Bronchial epithelial cell (primary cell): ENCODE measurements around the gene BOC. TPM values are rescaled to one million over a fixed set of nuclear protein-coding genes. Genes with fewer than 3 reads are reported as not detected.

Experiments
- DNase-seq: peaks from one replicate; pipeline ENCODE4 v3.0.0-alpha.2; 2010; ENCODE audit warnings: low read depth
- FAIRE-seq: peaks from 2 replicates; lab custom pipeline; 2011; peaks lifted over from hg19 to GRCh38; lab: Jason Lieb, UNC
- H3K27me3 ChIP-seq: 2 replicates; pipeline ENCODE4 v1.5.1; 2011; ENCODE audit warnings: low read length; ENCODE audit not compliant: control insufficient read depth, insufficient read depth
- H3K36me3 ChIP-seq: 2 replicates; pipeline ENCODE4 v1.5.1; 2011; ENCODE audit warnings: low read length; ENCODE audit not compliant: control insufficient read depth, insufficient read depth
- H3K4me3 ChIP-seq: 2 replicates; pipeline ENCODE4 v1.5.1; 2011; ENCODE audit warnings: mild to moderate bottlenecking, low read depth, low read length, control low read depth
- total RNA-seq: library from RNA; depleted of rRNA; stranded (reverse); fragments of >200 nt; gene quantifications from 2 replicates; pipeline ENCODE4 v1.2.1, GENCODE V29; 2014
- TF ChIP-seq, protein P1 (sequence below): IDR thresholded peaks from 2 replicates; pipeline ENCODE4 v1.5.1; 2011; ENCODE audit warnings: mild to moderate bottlenecking, moderate library complexity, low read length, control low read depth, inconsistent platforms; ENCODE audit not compliant: insufficient read depth, severe bottlenecking

The BOC gene
- total RNA-seq, 1 donor from 2014 or later = 1.3 TPM

DNA sequence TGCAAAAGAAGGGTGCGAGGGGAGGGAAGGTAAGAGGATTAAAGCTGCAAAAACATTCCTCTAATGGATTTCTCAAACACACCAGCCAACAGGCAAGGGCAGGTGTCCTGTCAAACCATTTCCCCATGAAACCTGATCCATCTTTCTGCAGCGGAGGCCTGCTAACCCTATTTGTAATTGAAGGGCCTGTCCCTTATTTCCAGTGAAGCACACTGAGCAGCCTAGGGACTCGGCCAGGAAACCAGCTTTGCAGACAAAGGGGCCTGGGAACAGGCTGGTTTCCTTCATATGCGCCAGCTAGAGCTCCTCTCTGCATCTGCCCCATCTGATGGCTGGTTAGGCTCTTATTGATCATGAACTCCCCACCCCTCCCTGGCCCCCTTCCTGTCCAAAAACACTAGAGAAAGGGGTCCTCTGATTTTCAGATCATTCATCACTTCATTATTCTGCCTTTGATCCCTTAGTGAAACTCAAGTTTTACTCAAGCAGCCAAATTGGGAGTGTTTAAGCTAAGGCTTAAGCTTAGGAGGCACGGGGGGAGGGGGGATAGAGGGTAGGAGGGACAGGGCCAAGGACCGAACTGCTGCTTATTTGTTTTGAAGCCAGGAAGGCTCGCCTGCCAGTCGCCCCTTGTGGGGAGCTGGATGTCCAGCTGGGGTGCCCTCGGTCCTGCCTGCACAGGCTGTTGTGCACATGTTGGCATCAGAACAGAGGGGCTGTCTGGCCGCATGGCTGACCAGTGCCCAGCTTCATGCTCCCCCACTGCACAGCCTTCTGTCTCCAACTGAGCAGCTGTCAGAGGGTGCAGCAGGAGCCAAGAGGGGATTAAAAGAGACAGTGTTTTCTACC, 53.1 kb downstream of the BOC start:
- Histone ChIP-seq H3K4me3 (no peak overlapping the region), H3K27me3 (no peaks in the 10 kb centered on the region), H3K36me3 (no peaks in the 10 kb centered on the region)
- DNase-seq (no peak), FAIRE-seq (no peak)
- TF ChIP-seq, protein P1, sequence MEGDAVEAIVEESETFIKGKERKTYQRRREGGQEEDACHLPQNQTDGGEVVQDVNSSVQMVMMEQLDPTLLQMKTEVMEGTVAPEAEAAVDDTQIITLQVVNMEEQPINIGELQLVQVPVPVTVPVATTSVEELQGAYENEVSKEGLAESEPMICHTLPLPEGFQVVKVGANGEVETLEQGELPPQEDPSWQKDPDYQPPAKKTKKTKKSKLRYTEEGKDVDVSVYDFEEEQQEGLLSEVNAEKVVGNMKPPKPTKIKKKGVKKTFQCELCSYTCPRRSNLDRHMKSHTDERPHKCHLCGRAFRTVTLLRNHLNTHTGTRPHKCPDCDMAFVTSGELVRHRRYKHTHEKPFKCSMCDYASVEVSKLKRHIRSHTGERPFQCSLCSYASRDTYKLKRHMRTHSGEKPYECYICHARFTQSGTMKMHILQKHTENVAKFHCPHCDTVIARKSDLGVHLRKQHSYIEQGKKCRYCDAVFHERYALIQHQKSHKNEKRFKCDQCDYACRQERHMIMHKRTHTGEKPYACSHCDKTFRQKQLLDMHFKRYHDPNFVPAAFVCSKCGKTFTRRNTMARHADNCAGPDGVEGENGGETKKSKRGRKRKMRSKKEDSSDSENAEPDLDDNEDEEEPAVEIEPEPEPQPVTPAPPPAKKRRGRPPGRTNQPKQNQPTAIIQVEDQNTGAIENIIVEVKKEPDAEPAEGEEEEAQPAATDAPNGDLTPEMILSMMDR = no peak

DNA sequence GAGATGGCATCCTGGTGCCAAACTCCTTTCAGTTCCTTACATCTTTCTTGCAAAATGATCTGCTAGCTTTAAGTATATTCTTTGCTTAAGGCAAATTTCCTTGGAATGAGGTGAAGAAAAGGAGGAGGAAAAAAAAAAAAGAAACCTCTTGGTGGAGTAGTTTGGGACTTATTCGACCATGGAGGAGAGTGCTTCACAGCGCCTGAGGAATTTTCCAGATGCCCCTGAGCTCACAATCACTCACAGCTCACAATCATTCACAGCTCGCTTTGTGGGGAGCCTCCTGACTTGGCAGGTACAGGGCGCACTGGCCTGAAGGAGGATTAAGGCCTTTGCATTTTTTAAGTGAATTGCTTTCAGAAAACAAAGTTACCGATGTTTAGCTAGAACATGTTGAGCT, 53.9 kb downstream of the BOC start:
- TF ChIP-seq, protein P1 = no peak
- no peak for FAIRE-seq
- H3K36me3 ChIP-seq = no peaks in the 10 kb centered on the region
- DNase-seq = no peak
- no peak overlapping the region for H3K4me3 ChIP-seq
- no peaks in the 10 kb centered on the region for H3K27me3 ChIP-seq

DNA sequence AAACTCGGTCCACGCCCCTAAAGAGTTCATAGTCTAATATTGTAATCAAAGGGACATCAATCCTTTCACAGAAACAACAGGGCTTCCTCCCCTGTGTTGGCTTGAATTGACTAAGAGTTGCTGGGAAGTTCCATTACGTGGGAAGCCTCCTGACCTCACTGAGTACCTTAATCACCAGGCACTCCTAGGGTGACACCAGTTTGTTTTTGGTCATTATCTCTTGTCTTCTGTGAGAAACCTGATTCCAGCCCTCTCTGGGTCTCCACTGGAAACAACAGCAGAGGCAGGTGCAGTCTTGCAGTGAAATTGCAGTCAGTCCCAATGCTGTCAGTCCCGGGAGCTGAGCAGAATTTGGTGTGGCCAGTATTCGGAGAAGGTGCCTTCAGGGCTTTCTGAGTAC, 55.4 kb downstream of the BOC start:
- Histone ChIP-seq H3K4me3 (no peak overlapping the region), H3K36me3 (no peaks in the 10 kb centered on the region), H3K27me3 (no peaks in the 10 kb centered on the region)
- TF ChIP-seq, protein P1 = no peak
- DNase-seq (no peak), FAIRE-seq (peak; percentile 72)

DNA sequence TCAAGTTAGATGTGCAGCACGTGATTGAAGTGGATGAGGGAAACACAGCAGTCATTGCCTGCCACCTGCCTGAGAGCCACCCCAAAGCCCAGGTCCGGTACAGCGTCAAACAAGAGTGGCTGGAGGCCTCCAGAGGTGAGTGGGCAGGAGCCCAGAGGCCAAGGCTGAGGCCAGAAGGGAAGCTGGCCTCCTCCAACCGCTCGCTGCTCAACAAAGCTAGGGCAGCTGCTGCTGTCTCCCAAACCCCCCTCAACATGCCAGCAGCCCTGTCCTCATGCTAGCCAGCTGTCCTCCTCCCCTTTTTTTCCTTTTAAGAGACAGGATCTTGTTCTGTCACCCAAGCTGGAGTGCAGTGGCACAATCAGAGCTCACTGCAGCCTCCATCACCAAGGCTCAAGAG, 57.0 kb downstream of the BOC start:
- Histone ChIP-seq H3K4me3 (no peak overlapping the region), H3K36me3 (no peaks in the 10 kb centered on the region), H3K27me3 (no peaks in the 10 kb centered on the region)
- FAIRE-seq (no peak), DNase-seq (no peak)
- TF ChIP-seq, protein P1 = no peak

DNA sequence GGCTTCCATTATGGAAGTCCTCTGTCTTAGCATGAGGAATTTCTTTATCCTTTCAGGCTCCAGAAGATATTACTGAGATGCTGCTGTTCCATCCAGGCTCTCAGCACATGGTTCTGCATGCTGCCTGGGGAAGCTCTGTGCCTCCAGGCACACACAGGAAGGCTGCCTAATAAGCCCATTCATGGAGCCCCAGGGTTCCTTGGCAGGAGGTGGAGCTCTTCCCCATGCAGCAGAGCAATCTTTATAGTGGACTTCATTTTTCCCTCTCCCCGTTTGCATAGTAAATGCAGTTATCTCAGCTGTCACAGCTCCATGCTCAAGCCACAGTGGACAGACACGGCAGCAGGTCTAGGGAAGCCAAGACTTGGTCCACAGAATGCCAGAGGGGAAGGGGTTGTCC, 57.6 kb downstream of the BOC start:
- FAIRE-seq (no peak), DNase-seq (no peak)
- Histone ChIP-seq H3K36me3 (no peaks in the 10 kb centered on the region), H3K4me3 (no peak overlapping the region), H3K27me3 (no peaks in the 10 kb centered on the region)
- TF ChIP-seq, protein P1 = no peak
